GM23338 (cell line): ENCODE measurements around the gene CREB1.

Source experiments
- CREB1 ChIP-seq: fragments of 250-450 bp; sonication (Bioruptor Pico); IDR thresholded peaks from 2 replicates; pipeline ENCODE4 v1.5.0; 2020; ENCODE audit warnings: low read depth, mild to moderate bottlenecking, moderate library complexity
- CTCF ChIP-seq, 2 experiments: fragments of 200-600 bp in 1 of 2; sonication (generic) in 1 of 2; conservative IDR thresholded peaks; 2 replicates each; pipeline versions ENCODE4 v1.5.1 to v1.6.1; 2016 to 2017; ENCODE audit warnings: antibody characterized with exemption in 2 of 2, low read depth in 2 of 2, mild to moderate bottlenecking in 2 of 2, moderate library complexity in 1 of 2
- EZH2 ChIP-seq: fragments of 200-600 bp; sonication (generic); IDR thresholded peaks from one replicate; pipeline ENCODE4 v1.8.0; 2017; ENCODE audit warnings: antibody characterized with exemption, mild to moderate bottlenecking, low read depth; ENCODE audit not compliant: unreplicated experiment
- EZH2phosphoT487 ChIP-seq: fragments of 200-600 bp; sonication (generic); IDR thresholded peaks from one replicate; pipeline ENCODE4 v1.8.1; 2018; ENCODE audit warnings: antibody characterized with exemption; ENCODE audit not compliant: unreplicated experiment
- POLR2AphosphoS5 ChIP-seq: IDR thresholded peaks from 2 replicates; pipeline ENCODE4 v1.6.1; 2016; ENCODE audit warnings: antibody characterized with exemption, low read depth
- REST ChIP-seq: IDR thresholded peaks from one replicate; pipeline ENCODE4 v1.6.1; 2018; ENCODE audit warnings: antibody characterized with exemption; ENCODE audit not compliant: unreplicated experiment
- ZNF114 ChIP-seq: fragments of 250-450 bp; sonication (Bioruptor Pico); IDR thresholded peaks from 2 replicates; pipeline ENCODE4 v1.5.0; 2020; ENCODE audit warnings: mild to moderate bottlenecking, moderate library complexity

GRCh38 chr2:207487650-207488311 lies 42.0 kb upstream of the CREB1 start:
- TF ChIP-seq CTCF (conservative IDR thresholded peaks at IDR 0.05; ENCODE audit: low read depth in 2 of 2) (0 out of 4 replicates have a peak, but pooled peaks of 1 of the 2 experiments have one; percentile 8), POLR2AphosphoS5 (no peak), EZH2 (no peak), REST (no peak), CREB1 (CRISPR knock-in tag) (no peak), EZH2phosphoT487 (no peak), ZNF114 (CRISPR knock-in tag) (no peak)
